ENCODE measurements around the gene GPR42.

Gene GPR42

DNA sequence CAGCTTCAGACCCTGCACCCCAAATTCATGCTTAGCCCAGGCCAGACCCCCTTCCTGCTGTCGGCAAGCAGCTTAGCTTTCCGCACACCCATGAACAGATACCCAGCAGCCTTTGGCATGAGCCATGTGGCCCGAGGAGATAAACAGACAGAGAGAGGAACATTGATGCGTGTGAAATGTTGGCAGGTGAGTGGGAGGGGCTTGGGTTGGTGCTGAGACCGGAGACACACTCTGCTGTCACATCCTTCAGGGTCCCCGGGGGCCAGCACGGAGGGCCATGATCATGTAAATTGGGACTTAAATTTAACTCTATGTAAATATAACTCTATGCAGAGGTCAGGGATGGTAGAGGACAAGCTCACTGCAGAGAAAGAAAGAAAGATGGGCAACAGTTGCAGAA, 40.4 kb upstream of the GPR42 start:
- ChIA-PET POLR2A (interaction anchor here (1.2 kb wide), 1 partner anchor 14 kb away, joined by 3 read pairs; no protein-coding TSS in a partner anchor), CTCF (interaction anchor here (0.8 to 4.4 kb wide), 7 partner anchors 16 to 180 kb away, joined by 3 to 26 read pairs (median 3); partner anchors contain the start of gene FFAR1)
- DNase-seq (ENCODE audit: extremely low spot score): peak; percentile 82
- TF ChIP-seq, protein P1, sequence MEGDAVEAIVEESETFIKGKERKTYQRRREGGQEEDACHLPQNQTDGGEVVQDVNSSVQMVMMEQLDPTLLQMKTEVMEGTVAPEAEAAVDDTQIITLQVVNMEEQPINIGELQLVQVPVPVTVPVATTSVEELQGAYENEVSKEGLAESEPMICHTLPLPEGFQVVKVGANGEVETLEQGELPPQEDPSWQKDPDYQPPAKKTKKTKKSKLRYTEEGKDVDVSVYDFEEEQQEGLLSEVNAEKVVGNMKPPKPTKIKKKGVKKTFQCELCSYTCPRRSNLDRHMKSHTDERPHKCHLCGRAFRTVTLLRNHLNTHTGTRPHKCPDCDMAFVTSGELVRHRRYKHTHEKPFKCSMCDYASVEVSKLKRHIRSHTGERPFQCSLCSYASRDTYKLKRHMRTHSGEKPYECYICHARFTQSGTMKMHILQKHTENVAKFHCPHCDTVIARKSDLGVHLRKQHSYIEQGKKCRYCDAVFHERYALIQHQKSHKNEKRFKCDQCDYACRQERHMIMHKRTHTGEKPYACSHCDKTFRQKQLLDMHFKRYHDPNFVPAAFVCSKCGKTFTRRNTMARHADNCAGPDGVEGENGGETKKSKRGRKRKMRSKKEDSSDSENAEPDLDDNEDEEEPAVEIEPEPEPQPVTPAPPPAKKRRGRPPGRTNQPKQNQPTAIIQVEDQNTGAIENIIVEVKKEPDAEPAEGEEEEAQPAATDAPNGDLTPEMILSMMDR (IDR thresholded peaks at IDR 0.05; ENCODE audit: control extremely low read depth, extremely low read depth, low read depth, missing control alignments): no peak

DNA sequence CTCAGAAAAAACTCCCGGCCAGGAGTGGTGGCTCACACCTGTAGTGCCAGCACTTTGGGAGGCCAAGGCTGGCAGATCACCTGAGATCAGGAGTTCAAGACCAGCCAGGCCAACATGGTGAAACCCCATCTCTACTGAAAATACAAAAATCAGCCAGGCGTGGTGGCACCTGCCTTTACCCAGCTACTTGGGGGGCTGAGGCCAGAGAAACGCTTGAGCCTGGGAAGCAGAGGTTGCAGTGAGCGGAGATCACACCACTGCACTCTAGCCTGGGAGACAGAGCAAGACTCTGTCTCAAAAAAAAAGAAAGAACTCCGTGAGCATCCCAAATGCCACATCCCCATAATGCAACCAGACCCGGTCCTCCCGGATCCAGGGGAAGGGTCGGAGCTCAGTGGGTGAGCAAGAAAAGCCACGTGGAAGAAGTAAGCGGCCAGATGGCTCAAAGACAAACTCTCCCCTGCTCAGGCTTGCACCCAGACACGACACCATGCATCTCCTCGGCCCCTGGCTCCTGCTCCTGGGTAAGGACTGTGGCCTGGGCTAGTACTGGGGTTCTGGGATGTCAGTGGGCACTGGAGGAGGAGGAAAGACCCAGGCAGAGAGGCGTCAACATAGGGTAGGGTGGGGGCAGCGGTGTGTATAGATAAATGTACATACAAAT, 39.2 kb upstream of the GPR42 start:
- TF ChIP-seq, protein P1 (IDR thresholded peaks at IDR 0.05; ENCODE audit: control extremely low read depth, extremely low read depth, low read depth, missing control alignments): no peak
- CTCF ChIA-PET: interaction anchor here (1.0 to 4.4 kb wide), 7 partner anchors 8 to 178 kb away, joined by 3 to 26 read pairs (median 8); partner anchors contain the start of genes FFAR1 and USF2
- POLR2A ChIA-PET: interaction anchor here (0.6 to 1.3 kb wide), 4 partner anchors 11 to 16 kb away, joined by 3 to 5 read pairs (median 3); partner anchors contain the start of gene FFAR1
- no peak for DNase-seq (ENCODE audit: extremely low spot score)

DNA sequence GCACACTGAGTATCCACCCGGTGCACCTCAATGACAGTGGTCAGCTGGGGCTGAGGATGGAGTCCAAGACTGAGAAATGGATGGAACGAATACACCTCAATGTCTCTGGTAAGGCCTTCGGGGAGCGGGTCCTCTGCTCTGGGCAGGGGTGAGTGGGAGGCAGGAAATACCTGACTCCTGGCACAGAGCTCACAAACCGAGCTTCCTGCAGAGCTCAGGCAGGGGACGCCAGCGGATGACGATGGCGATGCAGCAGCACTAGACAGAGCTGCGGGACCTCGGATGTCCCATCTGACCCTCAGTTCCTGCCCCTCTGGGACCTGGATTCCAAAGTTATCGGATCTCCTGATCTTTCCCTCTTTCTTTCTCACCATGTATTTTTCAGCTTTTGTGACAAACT, 38.1 kb upstream of the GPR42 start:
- TF ChIP-seq, protein P1 (IDR thresholded peaks at IDR 0.05; ENCODE audit: control extremely low read depth, extremely low read depth, low read depth, missing control alignments): peak; percentile 18
- DNase-seq (ENCODE audit: extremely low spot score): no peak
- CTCF ChIA-PET: interaction anchor here (0.8 to 4.4 kb wide), 8 partner anchors 10 to 362 kb away, joined by 3 to 26 read pairs (median 9); partner anchors contain the start of genes FFAR1 and USF2
- POLR2A ChIA-PET: interaction anchor here (0.6 to 2.0 kb wide), 5 partner anchors 9 to 14 kb away, joined by 3 to 10 read pairs (median 5); partner anchors contain the start of gene FFAR1

DNA sequence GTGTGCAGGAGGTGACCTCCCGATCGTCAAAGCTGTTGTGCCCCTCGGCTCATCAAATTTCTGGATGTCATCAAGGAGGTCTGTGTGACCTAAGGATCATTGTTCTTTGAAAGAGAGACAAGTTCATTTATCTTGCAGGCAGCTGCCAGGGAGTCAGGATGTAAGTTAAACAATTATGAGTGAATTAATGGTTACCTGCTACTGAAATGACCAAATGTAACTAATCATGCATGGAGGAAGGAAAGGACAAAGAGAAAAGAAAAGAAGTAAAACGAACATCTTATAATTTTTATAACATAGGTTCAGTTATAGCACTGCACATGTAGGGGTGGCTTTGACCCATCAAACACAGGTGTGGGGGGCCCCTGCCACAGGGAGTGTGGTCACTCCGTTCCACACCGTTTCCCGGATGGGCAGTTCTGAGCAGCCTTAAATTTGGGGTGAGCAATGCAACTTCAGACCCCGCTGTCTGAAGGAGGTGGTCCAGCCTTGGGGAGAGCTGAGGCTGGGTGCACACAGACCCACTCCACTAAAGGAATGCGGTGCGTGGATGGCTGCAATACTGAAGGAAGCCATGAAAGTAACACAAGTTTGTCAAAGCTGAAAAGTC, 36.6 kb upstream of the GPR42 start:
- TF ChIP-seq, protein P1 (IDR thresholded peaks at IDR 0.05; ENCODE audit: control extremely low read depth, extremely low read depth, low read depth, missing control alignments): no peak
- DNase-seq (ENCODE audit: extremely low spot score): peak; percentile 15
- ChIA-PET CTCF (interaction anchor here (2.7 to 4.4 kb wide), 4 partner anchors 11 to 65 kb away, joined by 8 to 26 read pairs (median 16); partner anchors contain the start of genes FFAR1 and USF2), POLR2A (interaction anchor here (0.6 to 2.0 kb wide), 10 partner anchors 11 to 1463 kb away, joined by 3 to 10 read pairs (median 4); partner anchors contain the start of gene FFAR1)

DNA sequence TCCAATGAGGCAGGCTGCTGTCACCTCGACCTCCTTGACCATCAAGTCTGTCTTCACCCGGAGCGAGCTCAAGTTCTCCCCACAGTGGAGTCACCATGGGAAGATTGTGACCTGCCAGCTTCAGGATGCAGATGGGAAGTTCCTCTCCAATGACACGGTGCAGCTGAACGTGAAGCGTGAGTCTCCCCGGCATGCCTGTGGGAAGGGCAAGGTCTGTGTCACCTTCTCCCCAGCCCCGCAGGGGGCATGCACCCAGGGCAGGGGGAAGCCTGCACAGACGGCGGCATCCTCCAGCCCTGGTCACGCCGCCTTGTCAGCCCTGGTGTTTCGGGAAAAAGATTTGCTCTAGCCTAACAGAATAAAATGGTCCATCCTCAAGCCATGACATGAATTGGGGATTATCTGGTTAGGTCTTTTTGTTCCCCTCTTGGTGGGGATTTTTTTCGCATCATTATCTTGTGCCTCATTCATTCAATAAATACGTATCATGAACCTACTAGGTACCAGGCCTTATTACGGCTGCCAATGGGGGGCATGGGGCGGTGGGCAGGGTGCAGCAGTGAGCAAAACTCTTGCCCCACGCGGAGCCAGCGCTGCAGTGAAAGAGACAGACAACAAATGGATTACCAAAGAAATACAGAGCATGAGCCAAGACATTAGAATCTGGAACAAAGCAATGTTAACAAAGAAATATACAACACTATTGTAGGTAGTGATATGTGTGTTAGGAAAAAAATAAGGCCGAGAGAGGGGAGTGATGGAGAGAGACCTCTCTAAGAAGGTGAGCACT, 34.5 kb upstream of the GPR42 start:
- TF ChIP-seq, protein P1 (IDR thresholded peaks at IDR 0.05; ENCODE audit: control extremely low read depth, extremely low read depth, low read depth, missing control alignments): no peak
- ChIA-PET POLR2A (interaction anchor here (0.6 to 1.0 kb wide), 2 partner anchors 9 to 10 kb away, joined by 3 to 8 read pairs; no protein-coding TSS in a partner anchor), CTCF (interaction anchor here (1.0 to 4.2 kb wide), 2 partner anchors 17 to 41 kb away, joined by 3 to 19 read pairs; no protein-coding TSS in a partner anchor)
- DNase-seq (ENCODE audit: extremely low spot score): no peak
